ENCODE measurements around the gene NUP155. TPM values are rescaled to one million over a fixed set of nuclear protein-coding genes. Genes with fewer than 3 reads are reported as not detected.
"Not testable (repeated sequence)": the region's sequence is repeated elsewhere in the genome, so short reads cannot be mapped to it uniquely, and the experiment has no call there.

The NUP155 gene
- total RNA-seq, 1 donor from 2014 or later: 66.3 TPM

DNA sequence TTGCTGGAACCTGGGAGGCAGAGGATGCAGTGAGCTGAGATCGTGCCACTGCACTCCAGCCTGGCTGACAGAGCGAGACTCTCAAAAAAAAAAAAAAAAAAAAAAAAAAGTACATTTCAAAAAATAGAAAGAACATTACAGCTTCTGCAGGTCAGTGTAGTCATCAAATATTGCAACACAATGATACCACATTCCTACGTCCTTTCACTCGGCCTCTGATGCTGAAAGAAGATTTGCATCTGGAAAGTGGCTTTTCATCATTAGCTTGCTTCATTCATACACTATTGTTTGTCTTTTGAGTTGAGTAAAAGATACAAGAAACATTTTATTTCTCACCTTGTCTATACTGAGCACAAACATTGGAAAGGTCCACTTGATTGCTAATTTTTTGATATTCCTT lies 62.1 kb downstream of the NUP155 start:
- Mint-ChIP-seq H3K27ac (ENCODE audit: unreplicated experiment) (no peak overlapping the region), H3K27me3 (ENCODE audit: low read depth) (no peaks in the 10 kb centered on the region)
- TF ChIP-seq, protein P1, sequence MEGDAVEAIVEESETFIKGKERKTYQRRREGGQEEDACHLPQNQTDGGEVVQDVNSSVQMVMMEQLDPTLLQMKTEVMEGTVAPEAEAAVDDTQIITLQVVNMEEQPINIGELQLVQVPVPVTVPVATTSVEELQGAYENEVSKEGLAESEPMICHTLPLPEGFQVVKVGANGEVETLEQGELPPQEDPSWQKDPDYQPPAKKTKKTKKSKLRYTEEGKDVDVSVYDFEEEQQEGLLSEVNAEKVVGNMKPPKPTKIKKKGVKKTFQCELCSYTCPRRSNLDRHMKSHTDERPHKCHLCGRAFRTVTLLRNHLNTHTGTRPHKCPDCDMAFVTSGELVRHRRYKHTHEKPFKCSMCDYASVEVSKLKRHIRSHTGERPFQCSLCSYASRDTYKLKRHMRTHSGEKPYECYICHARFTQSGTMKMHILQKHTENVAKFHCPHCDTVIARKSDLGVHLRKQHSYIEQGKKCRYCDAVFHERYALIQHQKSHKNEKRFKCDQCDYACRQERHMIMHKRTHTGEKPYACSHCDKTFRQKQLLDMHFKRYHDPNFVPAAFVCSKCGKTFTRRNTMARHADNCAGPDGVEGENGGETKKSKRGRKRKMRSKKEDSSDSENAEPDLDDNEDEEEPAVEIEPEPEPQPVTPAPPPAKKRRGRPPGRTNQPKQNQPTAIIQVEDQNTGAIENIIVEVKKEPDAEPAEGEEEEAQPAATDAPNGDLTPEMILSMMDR (conservative IDR thresholded peaks at IDR 0.05): no peak

GRCh38 chr5:37304888-37305287 lies 66.0 kb downstream of the NUP155 start:
- Mint-ChIP-seq H3K27ac (ENCODE audit: unreplicated experiment) (no peak overlapping the region), H3K4me3 (no peak overlapping the region)

More for the DNA sequence above, 62.1 kb downstream of the NUP155 start:
- H3K4me3 Mint-ChIP-seq: no peak overlapping the region
- no peaks in the 10 kb centered on the region for H3K9me3 Mint-ChIP-seq
- H3K36me3 Mint-ChIP-seq (ENCODE audit: low read depth): peaks cover 17% of the 10 kb centered on the region
- H3K4me1 Mint-ChIP-seq: no peaks in the 10 kb centered on the region
- no peak for DNase-seq (ENCODE audit: low read depth, low spot score)

DNA sequence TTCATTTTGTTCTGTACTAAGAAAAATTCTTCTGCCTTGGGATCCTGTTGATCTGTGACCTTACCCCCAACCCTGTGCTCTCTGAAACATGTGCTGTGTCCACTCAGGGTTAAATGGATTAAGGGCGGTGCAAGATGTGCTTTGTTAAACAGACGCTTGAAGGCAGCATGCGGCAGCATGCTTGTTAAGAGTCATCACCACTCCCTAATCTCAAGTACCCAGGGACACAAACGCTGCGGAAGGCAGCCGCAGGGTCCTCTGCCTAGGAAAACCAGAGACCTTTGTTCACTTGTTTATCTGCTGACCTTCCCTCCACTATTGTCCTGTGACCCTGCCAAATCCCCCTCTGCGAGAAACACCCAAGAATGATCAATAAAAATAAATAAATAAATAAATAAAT lies 74.6 kb downstream of the NUP155 start:
- not testable (repeated sequence) for H3K27ac Mint-ChIP-seq (ENCODE audit: unreplicated experiment); DNase-seq (ENCODE audit: low read depth, low spot score); H3K27me3 Mint-ChIP-seq (ENCODE audit: low read depth); H3K4me1 Mint-ChIP-seq; H3K4me3 Mint-ChIP-seq; H3K9me3 Mint-ChIP-seq
- H3K36me3 Mint-ChIP-seq (ENCODE audit: low read depth): peaks cover 28% of the 10 kb centered on the region

More at GRCh38 chr5:37304888-37305287, 66.0 kb downstream of the NUP155 start:
- TF ChIP-seq, protein P1 (conservative IDR thresholded peaks at IDR 0.05): no peak
- H3K27me3 Mint-ChIP-seq (ENCODE audit: low read depth): no peaks in the 10 kb centered on the region
- H3K36me3 Mint-ChIP-seq (ENCODE audit: low read depth): peaks cover 15% of the 10 kb centered on the region
- H3K9me3 Mint-ChIP-seq: no peaks in the 10 kb centered on the region
- no peak for DNase-seq (ENCODE audit: low read depth, low spot score)
- no peaks in the 10 kb centered on the region for H3K4me1 Mint-ChIP-seq

DNA sequence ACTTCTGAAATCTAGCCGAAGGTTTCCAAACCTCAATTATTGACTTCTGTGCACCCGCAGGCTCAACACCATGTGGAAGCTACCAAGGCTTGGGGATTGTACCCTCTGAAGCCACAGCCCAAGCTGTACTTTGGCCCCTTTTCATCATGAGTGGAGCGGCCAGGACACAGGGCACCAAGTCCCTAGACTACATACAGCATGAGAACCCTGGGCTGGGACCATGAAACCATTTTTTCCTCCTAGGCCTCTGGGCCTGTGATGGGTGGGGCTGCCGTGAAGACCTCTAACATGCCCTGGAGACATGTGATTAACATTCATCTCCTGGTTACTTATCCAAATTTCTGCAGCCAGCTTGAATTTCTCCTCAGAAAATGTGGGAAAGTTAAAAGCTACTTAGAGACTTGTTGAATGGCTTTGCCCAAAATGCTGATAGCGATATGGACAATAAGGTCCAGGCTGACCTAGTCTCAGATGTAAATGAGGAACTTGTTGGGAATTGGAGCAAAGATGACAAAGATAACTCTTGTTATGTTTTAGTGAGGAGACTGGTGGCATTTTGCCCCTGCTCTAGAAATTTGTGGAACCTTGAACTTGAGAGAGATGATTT lies 87.6 kb downstream of the NUP155 start:
- no peaks in the 10 kb centered on the region for H3K27me3 Mint-ChIP-seq (ENCODE audit: low read depth)
- no peak for DNase-seq (ENCODE audit: low read depth, low spot score)
- peaks cover 34% of the 10 kb centered on the region for H3K36me3 Mint-ChIP-seq (ENCODE audit: low read depth)

DNA sequence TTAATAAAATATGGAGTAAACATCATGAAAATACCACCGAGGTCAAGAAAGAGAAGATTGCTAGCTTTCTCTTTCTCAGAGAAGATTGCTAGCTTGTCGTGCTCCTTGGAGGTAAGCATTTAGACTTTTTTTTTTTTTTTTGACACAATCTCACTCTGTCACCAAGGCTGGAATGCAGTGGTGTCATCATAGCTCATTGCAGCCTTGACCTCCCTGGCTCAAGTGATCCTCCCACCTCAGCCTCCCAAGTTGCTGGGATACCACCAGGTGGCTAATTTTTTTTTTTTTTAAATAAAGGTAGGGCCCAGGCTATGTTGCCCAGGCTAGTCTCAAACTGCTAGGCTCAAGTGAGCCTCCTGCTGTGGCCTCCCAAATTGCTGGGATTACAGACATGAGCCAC lies 95.4 kb downstream of the NUP155 start:
- Mint-ChIP-seq H3K4me3 (no peak overlapping the region), H3K36me3 (ENCODE audit: low read depth) (peaks cover 9% of the 10 kb centered on the region), H3K27ac (ENCODE audit: unreplicated experiment) (no peak overlapping the region), H3K9me3 (peaks cover 15% of the 10 kb centered on the region), H3K27me3 (ENCODE audit: low read depth) (no peaks in the 10 kb centered on the region), H3K4me1 (no peaks in the 10 kb centered on the region)
- TF ChIP-seq, protein P1 (conservative IDR thresholded peaks at IDR 0.05): no peak
- DNase-seq (ENCODE audit: low read depth, low spot score): no peak

More for the DNA sequence above, 87.6 kb downstream of the NUP155 start:
- no peaks in the 10 kb centered on the region for H3K4me1 Mint-ChIP-seq
- peaks cover 23% of the 10 kb centered on the region for H3K9me3 Mint-ChIP-seq
- H3K4me3 Mint-ChIP-seq: no peak overlapping the region
- TF ChIP-seq, protein P1 (conservative IDR thresholded peaks at IDR 0.05): no peak
- H3K27ac Mint-ChIP-seq (ENCODE audit: unreplicated experiment): no peak overlapping the region

DNA sequence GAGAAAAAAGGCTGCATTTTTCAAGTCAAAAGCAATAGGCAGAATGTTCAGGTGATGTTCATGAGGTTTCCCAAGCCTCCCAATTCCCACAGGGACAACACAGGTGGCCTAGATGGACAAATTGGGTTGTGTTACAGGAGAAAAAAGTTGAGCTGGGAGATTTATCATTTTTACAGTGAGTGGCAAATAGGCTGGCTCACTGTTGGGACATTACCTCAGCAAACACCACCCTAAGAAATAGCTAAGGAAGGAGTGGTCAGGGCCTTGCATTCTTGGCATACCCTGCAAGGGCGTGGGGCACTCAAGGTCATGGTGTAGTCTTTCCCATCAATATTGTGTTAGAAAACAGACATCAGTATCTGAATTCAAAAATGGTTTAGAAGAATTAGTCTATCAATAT lies 98.4 kb downstream of the NUP155 start:
- Mint-ChIP-seq H3K36me3 (ENCODE audit: low read depth) (peaks cover 5% of the 10 kb centered on the region), H3K4me1 (no peaks in the 10 kb centered on the region), H3K27ac (ENCODE audit: unreplicated experiment) (no peak overlapping the region), H3K27me3 (ENCODE audit: low read depth) (no peaks in the 10 kb centered on the region), H3K9me3 (peaks cover 15% of the 10 kb centered on the region), H3K4me3 (no peak overlapping the region)
- no peak for DNase-seq (ENCODE audit: low read depth, low spot score)
- TF ChIP-seq, protein P1 (conservative IDR thresholded peaks at IDR 0.05): no peak

- H3K4me3 Mint-ChIP-seq; H3K27me3 Mint-ChIP-seq (ENCODE audit: low read depth); H3K4me1 Mint-ChIP-seq; H3K27ac Mint-ChIP-seq (ENCODE audit: unreplicated experiment); H3K36me3 Mint-ChIP-seq (ENCODE audit: low read depth); DNase-seq (ENCODE audit: low read depth, low spot score): not testable (repeated sequence)
- peaks cover 26% of the 10 kb centered on the region for H3K9me3 Mint-ChIP-seq
Measured at GRCh38 chr5:37268100-37268499, 102.8 kb downstream of the NUP155 start.
